SK-N-MC (cell line): ENCODE measurements around the gene COMMD1.
"Not testable (repeated sequence)": the region's sequence is repeated elsewhere in the genome, so short reads cannot be mapped to it uniquely, and the experiment has no call there.

Source experiments
- DNase-seq: peaks from one replicate; pipeline ENCODE4 v3.0.0-alpha.2; 2011; ENCODE audit warnings: low read depth, low spot score
- H3K27ac ChIP-seq: fragments of 200-600 bp; sonication (generic); 2 replicates; pipeline ENCODE4 v1.5.1; 2016; ENCODE audit warnings: mixed run types
- H3K36me3 ChIP-seq: fragments of 200-600 bp; sonication (generic); 2 replicates; pipeline ENCODE4 v1.6.1; 2017; ENCODE audit warnings: antibody characterized with exemption, low read length, mixed read lengths; ENCODE audit not compliant: insufficient read depth
- H3K4me3 ChIP-seq: fragments of 200-600 bp; sonication (generic); 2 replicates; pipeline ENCODE4 v1.5.1; 2016
- H3K9ac ChIP-seq: fragments of 200-600 bp; sonication (generic); 2 replicates; pipeline ENCODE4 v1.8.0; 2017; ENCODE audit warnings: mixed run types, mixed read lengths; ENCODE audit not compliant: insufficient read length
- H3K9me3 ChIP-seq: fragments of 200-600 bp; sonication (generic); 2 replicates; pipeline ENCODE4 v1.6.1; 2017; ENCODE audit warnings: low read depth, mild to moderate bottlenecking, antibody characterized with exemption, low read length, moderate library complexity, mixed read lengths
- EZH2 ChIP-seq: fragments of 200-600 bp; sonication (generic); IDR thresholded peaks from one replicate; pipeline ENCODE4 v1.6.1; 2017; ENCODE audit warnings: antibody characterized with exemption
- FOXP2 ChIP-seq: optimal IDR thresholded peaks from 2 replicates; pipeline ENCODE3; 2011; ENCODE audit warnings: mild to moderate bottlenecking, moderate library complexity; ENCODE audit not compliant: insufficient read depth; ENCODE audit errors: extremely low read length, control extremely low read depth
- POLR2AphosphoS5 ChIP-seq: IDR thresholded peaks from 2 replicates; pipeline ENCODE4 v1.6.1; 2012; ENCODE audit warnings: mild to moderate bottlenecking, low read depth, low read length, borderline replicate concordance

The COMMD1 gene

GRCh38 chr2:62147610-62148301 lies 242.3 kb downstream of the COMMD1 start:
- no peaks in the 10 kb centered on the region for H3K36me3 ChIP-seq
- H3K4me3 ChIP-seq, result no peak overlapping the region
- no peak overlapping the region for H3K27ac ChIP-seq
- TF ChIP-seq FOXP2 (no peak), EZH2 (no peak), POLR2AphosphoS5 (no peak)
- no peak for DNase-seq
- no peak overlapping the region for H3K9ac ChIP-seq
- H3K9me3 ChIP-seq, result no peaks in the 10 kb centered on the region

- Histone ChIP-seq H3K9ac (no peak overlapping the region), H3K27ac (no peak overlapping the region)
Measured at GRCh38 chr2:62149708-62150107, 244.2 kb downstream of the COMMD1 start.

GRCh38 chr2:62150597-62151305 lies 245.3 kb downstream of the COMMD1 start:
- no peak overlapping the region for H3K4me3 ChIP-seq
- H3K36me3 ChIP-seq, result no peaks in the 10 kb centered on the region
- no peak for DNase-seq
- H3K9ac ChIP-seq, result no peak overlapping the region
- no peak overlapping the region for H3K27ac ChIP-seq
- TF ChIP-seq FOXP2, result no peak
- no peak for TF ChIP-seq EZH2
- TF ChIP-seq POLR2AphosphoS5, result no peak
- H3K9me3 ChIP-seq, result peaks cover 5% of the 10 kb centered on the region; the same call in 1 of the 2 replicates

More at GRCh38 chr2:62149708-62150107, 244.2 kb downstream of the COMMD1 start:
- Histone ChIP-seq H3K36me3 (no peaks in the 10 kb centered on the region), H3K4me3 (no peak overlapping the region), H3K9me3 (no peaks in the 10 kb centered on the region)
- TF ChIP-seq FOXP2, result no peak
- no peak for TF ChIP-seq EZH2
- TF ChIP-seq POLR2AphosphoS5, result no peak
- DNase-seq, result no peak

- DNase-seq, result no peak
- H3K9me3 ChIP-seq, result peaks cover 5% of the 10 kb centered on the region; the same call in 1 of the 2 replicates
- no peak overlapping the region for H3K4me3 ChIP-seq
- H3K36me3 ChIP-seq, result no peaks in the 10 kb centered on the region
- TF ChIP-seq POLR2AphosphoS5, result no peak
- no peak for TF ChIP-seq FOXP2
- no peak for TF ChIP-seq EZH2
- H3K9ac ChIP-seq, result no peak overlapping the region
- no peak overlapping the region for H3K27ac ChIP-seq
Measured at GRCh38 chr2:62151306-62151638, 245.8 kb downstream of the COMMD1 start.

GRCh38 chr2:62152000-62152399 lies 246.5 kb downstream of the COMMD1 start:
- H3K9me3 ChIP-seq, result peaks cover 5% of the 10 kb centered on the region; the same call in 1 of the 2 replicates
- H3K27ac ChIP-seq, result no peak overlapping the region
- H3K4me3 ChIP-seq, result no peak overlapping the region
- H3K36me3 ChIP-seq, result no peaks in the 10 kb centered on the region
- no peak for TF ChIP-seq POLR2AphosphoS5
- no peak for TF ChIP-seq FOXP2
- no peak for TF ChIP-seq EZH2
- H3K9ac ChIP-seq, result no peak overlapping the region
- DNase-seq, result no peak

GRCh38 chr2:62156861-62157496 lies 251.5 kb downstream of the COMMD1 start:
- H3K27ac ChIP-seq, result no peak overlapping the region
- DNase-seq, result no peak
- H3K36me3 ChIP-seq, result no peaks in the 10 kb centered on the region
- peaks cover 5% of the 10 kb centered on the region; the same call in 1 of the 2 replicates for H3K9me3 ChIP-seq
- no peak overlapping the region for H3K4me3 ChIP-seq
- H3K9ac ChIP-seq, result no peak overlapping the region
- TF ChIP-seq FOXP2, result no peak
- no peak for TF ChIP-seq POLR2AphosphoS5
- no peak for TF ChIP-seq EZH2

- Histone ChIP-seq H3K9ac (no peak overlapping the region), H3K9me3 (peaks cover 5% of the 10 kb centered on the region; the same call in 1 of the 2 replicates), H3K27ac (no peak overlapping the region), H3K4me3 (no peak overlapping the region), H3K36me3 (no peaks in the 10 kb centered on the region)
- DNase-seq, result no peak
- TF ChIP-seq EZH2 (no peak), POLR2AphosphoS5 (no peak), FOXP2 (no peak)
Measured at GRCh38 chr2:62158444-62159121, 253.1 kb downstream of the COMMD1 start.

GRCh38 chr2:62160691-62161090 lies 255.2 kb downstream of the COMMD1 start:
- H3K9me3 ChIP-seq, DNase-seq, H3K36me3 ChIP-seq, H3K9ac ChIP-seq, H3K4me3 ChIP-seq, H3K27ac ChIP-seq: not testable (repeated sequence)
